Esophagus squamous epithelium (tissue), 4 donors: Measurements from ENCODE around the gene PPME1.

Source experiments
- POLR2A ChIP-seq, 4 donors: fragments of 450-650 bp; IDR thresholded peaks; one replicate each; pipeline ENCODE4 v1.6.1; 2017; ENCODE audit warnings: antibody characterized with exemption in 4 of 4, mild to moderate bottlenecking in 4 of 4, moderate library complexity in 3 of 4
- TF ChIP-seq, protein P1 (sequence below), 6 experiments: fragments of 450-650 bp in 4 of 6; fragments of 200-600 bp in 2 of 6; sonication (generic) in 2 of 6; IDR thresholded peaks; one replicate each; pipeline ENCODE4 v1.5.1; 2016 to 2019; ENCODE audit warnings: antibody characterized with exemption in 6 of 6, mild to moderate bottlenecking in 4 of 6, moderate library complexity in 4 of 6

DNA sequence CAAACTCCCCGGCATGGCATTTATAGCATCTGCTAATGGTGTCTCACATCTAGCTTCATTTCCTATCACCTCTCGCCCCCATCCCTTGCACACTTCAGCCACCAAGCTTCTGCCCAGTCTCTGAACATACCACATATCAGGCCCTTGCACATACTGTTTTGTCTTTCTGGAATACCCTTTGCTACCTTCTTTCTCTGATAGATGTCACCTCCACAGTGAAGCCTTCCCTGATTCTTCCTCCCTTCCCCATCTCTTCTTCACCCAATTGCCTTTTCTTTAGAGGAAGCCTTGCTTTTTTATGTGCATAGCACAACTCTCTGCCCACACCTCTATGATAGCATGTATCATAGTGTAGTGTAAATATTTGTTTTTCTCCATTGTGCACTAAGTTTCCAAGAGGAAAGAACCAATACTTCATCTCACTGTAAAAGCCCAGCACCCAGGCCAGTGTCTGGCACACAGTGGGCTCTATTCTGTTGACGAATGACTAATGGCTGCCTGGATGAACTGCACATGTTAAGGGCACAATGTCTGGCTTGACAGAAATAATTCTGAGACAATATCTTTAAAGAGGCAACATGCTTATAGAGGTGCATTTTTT, 112.6 kb downstream of the PPME1 start:
- TF ChIP-seq, protein P1, sequence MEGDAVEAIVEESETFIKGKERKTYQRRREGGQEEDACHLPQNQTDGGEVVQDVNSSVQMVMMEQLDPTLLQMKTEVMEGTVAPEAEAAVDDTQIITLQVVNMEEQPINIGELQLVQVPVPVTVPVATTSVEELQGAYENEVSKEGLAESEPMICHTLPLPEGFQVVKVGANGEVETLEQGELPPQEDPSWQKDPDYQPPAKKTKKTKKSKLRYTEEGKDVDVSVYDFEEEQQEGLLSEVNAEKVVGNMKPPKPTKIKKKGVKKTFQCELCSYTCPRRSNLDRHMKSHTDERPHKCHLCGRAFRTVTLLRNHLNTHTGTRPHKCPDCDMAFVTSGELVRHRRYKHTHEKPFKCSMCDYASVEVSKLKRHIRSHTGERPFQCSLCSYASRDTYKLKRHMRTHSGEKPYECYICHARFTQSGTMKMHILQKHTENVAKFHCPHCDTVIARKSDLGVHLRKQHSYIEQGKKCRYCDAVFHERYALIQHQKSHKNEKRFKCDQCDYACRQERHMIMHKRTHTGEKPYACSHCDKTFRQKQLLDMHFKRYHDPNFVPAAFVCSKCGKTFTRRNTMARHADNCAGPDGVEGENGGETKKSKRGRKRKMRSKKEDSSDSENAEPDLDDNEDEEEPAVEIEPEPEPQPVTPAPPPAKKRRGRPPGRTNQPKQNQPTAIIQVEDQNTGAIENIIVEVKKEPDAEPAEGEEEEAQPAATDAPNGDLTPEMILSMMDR (IDR thresholded peaks at IDR 0.05), result no peak
- TF ChIP-seq POLR2A (IDR thresholded peaks at IDR 0.05), result no peak
